HUDEP-2 (cell line): ENCODE results near the gene HECA.
"Not testable (repeated sequence)": the region's sequence is repeated elsewhere in the genome, so short reads cannot be mapped to it uniquely, and the experiment has no call there.

Experiments used
- DNase-seq, 76 experiments: peaks; one replicate each; lab custom pipeline; 2025; ENCODE audit not compliant: unreplicated experiment in 76 of 76; lab: John Stamatoyannopoulos, UW

Gene HECA

GRCh38 chr6:139134817-139135577, at the start of gene HECA:
TSS of gene HECA (plus strand) at chr6:139135080. CDS start at chr6:139135397, 317 bp downstream.
- peak; percentile 15 to 99 (median 93) for DNase-seq

GRCh38 chr6:139091826-139092225, 43.1 kb upstream of the HECA start:
- DNase-seq: no peak

DNA sequence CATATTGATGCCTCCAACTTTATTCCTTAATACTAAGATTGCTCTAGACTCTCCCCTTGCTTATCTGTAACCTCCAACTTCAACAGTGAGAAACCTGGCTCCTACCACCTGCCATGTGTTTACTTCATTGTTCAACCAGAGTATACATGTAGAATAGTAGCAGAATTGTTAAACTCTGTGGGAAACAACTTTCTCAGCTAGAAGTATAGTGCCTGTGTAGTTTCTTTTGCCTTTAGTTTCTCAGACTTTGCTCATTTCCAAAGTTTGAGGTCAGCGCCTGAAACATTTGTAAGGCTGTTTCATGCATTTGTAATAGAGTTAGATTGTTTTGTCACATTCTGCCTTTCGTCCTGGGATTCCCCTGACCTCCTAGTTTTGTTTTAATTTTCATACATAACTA, 34.9 kb upstream of the HECA start:
- DNase-seq: no peak

- no peak for DNase-seq
Observed at GRCh38 chr6:139107051-139107450, 27.8 kb upstream of the HECA start.

DNA sequence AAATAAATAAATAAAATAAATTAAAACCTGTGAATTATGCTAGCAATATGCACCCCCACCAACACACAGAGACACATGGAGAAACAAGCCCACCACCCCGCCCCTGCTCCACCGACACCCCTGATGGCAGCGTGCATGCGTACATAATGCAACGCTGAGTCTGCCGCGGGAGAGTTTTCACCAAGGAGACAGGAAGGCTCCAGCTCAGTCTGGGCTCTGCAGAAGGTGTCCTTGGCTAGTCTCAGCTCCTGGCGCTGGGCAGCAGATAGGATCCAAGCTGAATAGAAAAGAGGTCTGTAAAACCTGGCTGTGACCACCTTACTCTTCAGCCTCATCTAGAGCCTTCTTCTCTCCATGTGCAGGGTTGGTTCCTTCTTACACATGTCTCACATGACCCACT, 26.5 kb upstream of the HECA start:
- no peak for DNase-seq

DNA sequence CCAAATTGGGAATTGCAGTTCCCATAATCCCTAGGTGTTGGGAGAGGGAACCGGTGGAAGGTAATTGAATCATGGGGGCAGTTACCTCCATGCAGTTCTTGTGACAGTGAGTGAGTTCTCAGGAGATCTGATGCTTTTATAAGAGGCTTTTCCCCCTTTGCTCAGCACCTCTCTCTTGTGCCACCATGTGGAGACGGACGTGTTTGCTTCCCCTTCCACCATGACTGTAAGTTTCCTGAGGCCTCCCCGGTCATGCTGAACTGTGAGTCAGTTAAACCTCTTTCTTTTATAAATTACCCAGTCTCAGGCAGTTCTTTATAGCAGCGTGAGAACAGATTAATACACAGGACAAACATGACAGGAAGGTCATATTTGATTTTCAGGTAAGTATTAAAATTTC, 25.3 kb upstream of the HECA start:
- peak in 23 of 76 experiments; percentile 4 to 51 (median 23) for DNase-seq

- no peak for DNase-seq
Observed at GRCh38 chr6:139112146-139112545, 22.7 kb upstream of the HECA start.

DNA sequence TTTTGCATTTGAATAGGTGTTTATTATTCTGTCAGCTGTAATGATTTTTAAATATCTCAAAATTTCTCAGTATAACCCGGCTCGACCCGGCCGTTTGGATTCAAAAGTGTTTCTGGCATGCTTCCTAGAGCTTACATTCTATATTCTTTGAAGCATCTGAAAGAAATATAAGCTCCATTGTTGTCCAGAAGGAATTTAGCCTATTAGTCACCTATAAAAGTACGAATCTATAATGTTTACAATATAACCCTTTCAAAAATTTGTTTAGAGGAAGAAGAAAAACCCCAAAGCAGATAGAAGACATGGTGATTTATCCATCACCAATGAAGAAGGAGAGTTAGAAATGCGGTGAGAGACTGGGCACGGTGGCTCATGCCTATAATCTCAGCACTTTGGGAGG, 22.3 kb upstream of the HECA start:
- no peak for DNase-seq

GRCh38 chr6:139114746-139115145, 20.1 kb upstream of the HECA start:
- no peak for DNase-seq

GRCh38 chr6:139115989-139116758, 18.7 kb upstream of the HECA start:
- DNase-seq: no peak

DNA sequence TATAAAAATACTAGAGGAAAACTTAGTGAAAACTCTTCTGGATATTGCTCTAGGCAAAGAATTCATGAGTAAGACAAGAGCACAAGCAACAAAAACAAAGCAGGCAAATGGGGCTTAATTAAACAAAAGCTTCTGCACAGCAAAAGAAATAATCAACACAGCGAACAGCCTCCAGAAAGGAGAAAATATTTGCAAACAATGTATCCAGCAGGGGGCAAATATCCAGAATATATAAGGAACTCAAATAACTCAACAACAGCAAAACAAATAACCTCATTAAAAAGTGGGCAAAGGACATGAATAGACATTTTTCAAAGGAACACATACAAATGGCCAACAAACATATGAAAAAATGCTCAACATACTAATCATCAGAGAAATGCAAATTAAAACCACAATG, 17.1 kb upstream of the HECA start:
- DNase-seq: peak in 1 of 76 experiments; percentile 1

GRCh38 chr6:139119552-139119951, 15.3 kb upstream of the HECA start:
- DNase-seq: no peak

GRCh38 chr6:139122823-139123222, 12.1 kb upstream of the HECA start:
- not testable (repeated sequence) for DNase-seq

- DNase-seq: peak in 71 of 76 experiments; percentile 8 to 88 (median 65)
Observed at GRCh38 chr6:139124887-139125672, 9.8 kb upstream of the HECA start.

DNA sequence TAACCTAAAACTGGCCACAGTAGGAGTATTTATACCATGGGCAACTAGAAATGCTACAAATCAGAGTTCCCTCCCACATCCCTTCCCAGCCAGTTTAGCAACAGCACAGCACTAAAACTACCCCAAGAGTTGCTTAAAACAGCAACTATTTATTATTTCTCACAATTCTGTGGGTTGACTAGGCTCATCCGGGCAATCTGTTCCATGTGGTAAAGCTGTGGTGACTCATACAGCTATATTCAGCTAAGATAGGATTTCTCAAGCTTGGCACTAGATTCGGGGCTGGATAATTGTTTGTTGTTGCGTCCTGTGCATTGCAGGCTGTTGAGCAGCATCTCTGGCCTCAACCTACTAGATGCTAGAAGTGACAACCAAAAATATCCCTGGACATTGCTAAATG, 8.6 kb upstream of the HECA start:
- DNase-seq: no peak

DNA sequence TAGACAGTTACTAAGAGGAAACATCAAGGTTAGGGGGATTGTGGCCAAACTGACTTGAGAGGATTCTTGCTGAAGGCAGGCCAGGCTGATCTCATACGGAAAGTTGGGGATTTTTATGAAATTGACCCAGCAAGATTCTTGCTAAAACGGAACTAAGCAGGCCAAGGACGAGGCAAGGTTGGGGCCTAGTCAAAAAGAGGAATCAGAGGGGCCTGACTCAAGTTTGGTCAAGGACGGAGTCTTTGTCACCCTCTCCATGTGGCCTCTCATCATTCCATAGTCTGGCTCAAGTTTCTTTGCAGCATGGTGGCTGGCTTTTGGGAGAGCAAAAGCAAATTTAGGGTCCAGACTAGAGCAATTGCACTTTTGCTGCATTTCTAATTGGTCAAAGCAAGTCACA, 7.9 kb upstream of the HECA start:
- DNase-seq: no peak

DNA sequence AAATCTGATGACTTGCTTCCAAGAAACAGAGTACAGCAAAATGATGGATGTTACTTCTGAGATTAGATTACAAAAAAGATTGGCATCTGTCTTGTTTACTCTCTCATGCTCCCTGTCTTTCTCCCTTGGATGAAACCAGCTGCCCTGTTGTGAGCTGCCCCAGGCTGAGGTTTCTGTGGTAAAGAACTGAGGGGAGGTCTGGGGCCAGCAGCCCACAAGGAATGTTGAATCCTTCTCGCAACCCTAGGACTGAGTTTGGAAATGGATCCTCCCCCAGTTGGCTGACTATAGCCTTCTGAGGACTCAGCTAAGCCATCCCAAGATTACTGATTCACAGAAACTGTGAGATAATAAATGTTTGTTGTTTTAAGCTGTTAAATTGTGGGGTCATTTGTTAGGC, 5.6 kb upstream of the HECA start:
- no peak for DNase-seq

DNA sequence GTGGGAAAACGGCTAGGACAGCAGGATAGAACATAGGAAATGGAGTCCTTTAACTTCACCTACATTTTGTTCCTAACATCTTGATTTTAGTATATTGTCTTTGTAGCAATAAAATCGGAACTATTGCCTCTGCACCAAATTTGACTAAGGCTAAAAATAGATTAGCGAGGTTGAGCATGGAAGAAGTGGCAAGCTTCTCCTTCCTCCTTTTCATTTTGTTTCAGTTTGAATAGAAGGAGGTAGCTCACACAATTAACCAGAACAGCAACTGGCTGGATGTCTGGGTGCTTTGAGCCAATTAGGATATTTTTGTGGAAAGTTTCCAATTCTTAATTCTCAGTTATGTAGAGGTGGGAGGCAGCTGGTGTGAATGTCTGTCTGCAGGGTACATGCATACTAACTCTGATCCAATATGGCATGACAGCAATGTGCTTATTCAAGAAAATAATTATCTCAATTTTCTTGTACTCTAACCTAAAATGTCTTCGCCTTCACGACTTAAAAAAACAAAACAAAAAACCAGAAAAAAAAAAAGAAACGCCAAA, 3.1 kb upstream of the HECA start:
- DNase-seq: no peak

DNA sequence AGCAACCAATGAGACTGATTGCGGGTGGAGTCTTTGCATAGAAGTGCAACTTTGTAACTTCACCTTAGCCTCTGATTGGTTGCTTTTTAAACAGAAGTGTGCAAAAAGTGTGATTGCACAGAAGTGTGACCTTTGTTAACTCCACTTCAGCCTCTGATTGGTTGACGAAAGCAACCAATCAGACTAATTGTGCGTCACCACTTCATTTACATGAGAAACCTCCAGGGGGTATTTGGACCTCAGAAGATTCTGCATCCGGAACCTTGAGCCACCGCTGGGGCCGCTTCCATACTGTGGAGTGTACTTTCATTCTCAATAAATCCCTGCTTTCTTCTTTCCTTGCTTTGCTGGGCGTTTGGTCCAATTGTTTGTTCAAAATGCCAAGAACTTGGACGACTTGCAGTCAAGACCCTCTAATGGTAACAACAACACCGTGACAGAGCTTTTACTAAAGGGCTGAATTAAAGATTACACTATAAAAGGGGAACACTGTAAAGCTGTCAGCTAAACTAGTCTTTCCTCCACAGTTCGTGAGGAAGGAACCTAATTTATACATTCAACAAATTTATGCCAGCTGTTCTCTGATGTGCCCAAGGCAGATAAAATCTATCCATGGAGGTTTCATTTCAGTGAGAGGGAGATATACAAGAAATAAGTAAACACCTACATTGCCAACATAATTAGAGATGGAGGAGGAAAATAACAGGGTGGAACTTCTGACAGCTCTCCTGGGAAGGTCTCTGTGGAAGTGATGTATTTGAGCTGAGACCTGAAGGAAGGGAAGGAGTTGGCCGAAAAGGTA, 1.4 kb upstream of the HECA start:
- no peak for DNase-seq

DNA sequence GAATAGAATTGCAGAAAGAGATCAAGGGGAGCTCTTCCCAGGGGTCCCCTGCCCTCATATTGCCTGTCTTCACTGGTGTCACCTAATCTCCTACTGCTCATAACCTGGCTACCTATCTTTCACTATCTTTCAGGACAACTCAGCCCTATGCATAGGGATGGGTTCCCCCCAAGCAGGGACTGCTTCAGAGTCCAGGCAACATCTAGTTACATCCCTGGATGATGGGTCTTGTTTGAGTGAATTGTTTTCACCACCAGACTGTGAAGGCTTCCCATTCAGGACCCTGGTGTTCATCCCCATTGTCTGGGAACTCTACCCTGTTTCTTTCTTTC, 850 bp upstream of the HECA start:
- no peak for DNase-seq
